HepG2 (cell line): ENCODE measurements around the gene CNGA1. TPM values are rescaled to one million over a fixed set of nuclear protein-coding genes. Genes with fewer than 3 reads are reported as not detected.

Experiments
- BHLHE40 ChIP-seq: IDR thresholded peaks from 2 replicates; pipeline ENCODE4 v1.6.1; 2011; ENCODE audit warnings: low read length, improper control_type of control experiment
- CHCHD3 ChIP-seq: sonication (generic); formaldehyde crosslinking; IDR thresholded peaks from 2 replicates; pipeline ENCODE4 v1.8.0; 2022; ENCODE audit warnings: mild to moderate bottlenecking, missing genetic modification reagents, moderate library complexity
- FOXO1 ChIP-seq: sonication (generic); formaldehyde crosslinking; IDR thresholded peaks from 2 replicates; pipeline ENCODE4 v1.4.0; 2020; ENCODE audit warnings: missing genetic modification reagents
- GTF2F1 ChIP-seq: fragments of 150-350 bp; IDR thresholded peaks from 2 replicates; pipeline ENCODE4 v1.6.1; 2014; ENCODE audit warnings: low read length
- JARID2 ChIP-seq: sonication (generic); formaldehyde crosslinking; IDR thresholded peaks from 2 replicates; pipeline ENCODE4 v1.8.1; 2023; ENCODE audit warnings: missing genetic modification reagents, inconsistent platforms; ENCODE audit not compliant: insufficient replicate concordance
- KAT2B ChIP-seq: fragments of 150-350 bp; IDR thresholded peaks from 2 replicates; pipeline ENCODE4 v1.6.1; 2014; ENCODE audit warnings: low read depth, low read length, borderline replicate concordance
- KLF16 ChIP-seq, 2 experiments: sonication (generic) in 1 of 2; formaldehyde crosslinking in 1 of 2; IDR thresholded peaks; 2 replicates each; pipeline versions ENCODE4 v1.6.1 to v1.8.0; 2016 to 2023; ENCODE audit warnings: missing genetic modification reagents in 2 of 2, missing compliant biosample characterization in 1 of 2
- KLF6 ChIP-seq: IDR thresholded peaks from 2 replicates; pipeline ENCODE4 v1.8.0; 2016; ENCODE audit warnings: missing biosample characterization, missing genetic modification reagents
- MYNN ChIP-seq: sonication (generic); formaldehyde crosslinking; IDR thresholded peaks from 2 replicates; pipeline ENCODE4 v1.4.0; 2020; ENCODE audit warnings: mild to moderate bottlenecking, low read depth, missing genetic modification reagents
- NRL ChIP-seq: sonication (generic); formaldehyde crosslinking; IDR thresholded peaks from 2 replicates; pipeline ENCODE4 v1.5.0; 2020; ENCODE audit warnings: missing genetic modification reagents, mild to moderate bottlenecking, moderate library complexity, borderline replicate concordance
- PAWR ChIP-seq: sonication (generic); formaldehyde crosslinking; IDR thresholded peaks from 2 replicates; pipeline ENCODE4 v1.4.0; 2020; ENCODE audit warnings: missing genetic modification reagents, mild to moderate bottlenecking, borderline replicate concordance
- SIX4 ChIP-seq: sonication (generic); formaldehyde crosslinking; IDR thresholded peaks from 2 replicates; pipeline ENCODE4 v1.4.0; 2020; ENCODE audit warnings: missing genetic modification reagents
- STAT5B ChIP-seq: sonication (generic); formaldehyde crosslinking; IDR thresholded peaks from 2 replicates; pipeline ENCODE4 v1.4.0; 2020; ENCODE audit warnings: missing genetic modification reagents
- TBL1XR1 ChIP-seq: fragments of 150-350 bp; IDR thresholded peaks from 2 replicates; pipeline ENCODE4 v1.6.1; 2014; ENCODE audit warnings: borderline replicate concordance, low read length; ENCODE audit not compliant: partially characterized antibody
- ZFP62 ChIP-seq: sonication (generic); formaldehyde crosslinking; IDR thresholded peaks from 2 replicates; pipeline ENCODE4 v1.4.0; 2020; ENCODE audit warnings: missing genetic modification reagents
- ZNF350 ChIP-seq: sonication (generic); formaldehyde crosslinking; IDR thresholded peaks from 2 replicates; pipeline ENCODE4 v1.4.0; 2020; ENCODE audit warnings: mild to moderate bottlenecking, low read depth, missing genetic modification reagents, borderline replicate concordance
- ZNF569 ChIP-seq: sonication (generic); formaldehyde crosslinking; IDR thresholded peaks from 2 replicates; pipeline ENCODE4 v1.5.0; 2020; ENCODE audit warnings: mild to moderate bottlenecking, missing genetic modification reagents, moderate library complexity, borderline replicate concordance
- ZNF614 ChIP-seq: IDR thresholded peaks from 2 replicates; pipeline ENCODE4 v1.6.1; 2018; ENCODE audit warnings: missing biosample characterization, missing genetic modification reagents, inconsistent platforms, borderline replicate concordance
- ZNF75D ChIP-seq: sonication (generic); formaldehyde crosslinking; IDR thresholded peaks from 2 replicates; pipeline ENCODE4 v1.8.1; 2023; ENCODE audit warnings: missing genetic modification reagents, mild to moderate bottlenecking, borderline replicate concordance
- ZNF772 ChIP-seq: sonication (generic); formaldehyde crosslinking; IDR thresholded peaks from 2 replicates; pipeline ENCODE4 v1.5.0; 2020; ENCODE audit warnings: mild to moderate bottlenecking, missing genetic modification reagents
- polyA plus RNA-seq, 8 experiments: library from polyadenylated mRNA; depleted of rRNA in 3 of 8; stranded (reverse) in 7 of 8; unstranded in 1 of 8; fragments of >200 nt; fragmentation: Illumina TruSeq in 4 of 8; extraction: Trizol in 4 of 8; gene quantifications; 2 replicates each; pipeline versions ENCODE4 v1.2.1 to v1.2.3, GENCODE V29; 2011 to 2016; ENCODE audit warnings: low read depth in 4 of 8, missing spikeins in 1 of 8, mixed read lengths in 1 of 8; ENCODE audit not compliant: insufficient read depth in 1 of 8
- total RNA-seq, 5 experiments: library from RNA; depleted of rRNA; stranded (reverse); fragments of >200 nt; fragmentation: Illumina TruSeq; extraction: Trizol; gene quantifications; 2 replicates each; pipeline ENCODE4 v1.2.3, GENCODE V29; 2016; ENCODE audit warnings: low read depth in 1 of 5
- TF ChIP-seq, protein P1 (sequence below): sonication (generic); formaldehyde crosslinking; IDR thresholded peaks from 2 replicates; pipeline ENCODE4 v1.5.0; 2020; ENCODE audit warnings: missing genetic modification reagents
- TF ChIP-seq, protein P2 (sequence below): sonication (generic); formaldehyde crosslinking; IDR thresholded peaks from 2 replicates; pipeline ENCODE4 v1.4.0; 2020; ENCODE audit warnings: mild to moderate bottlenecking, missing genetic modification reagents, borderline replicate concordance
- TF ChIP-seq, protein P3 (sequence below): sonication (generic); formaldehyde crosslinking; IDR thresholded peaks from 2 replicates; pipeline ENCODE4 v1.8.1; 2023; ENCODE audit warnings: mild to moderate bottlenecking, inconsistent platforms, moderate library complexity, missing genetic modification reagents, borderline replicate concordance

Gene CNGA1
- total and polyA plus RNA-seq, 2 of the 13 experiments (the other 11 are each of a cell fraction or from before 2014, with no cell fraction given): 0.22 to 0.40 TPM

DNA sequence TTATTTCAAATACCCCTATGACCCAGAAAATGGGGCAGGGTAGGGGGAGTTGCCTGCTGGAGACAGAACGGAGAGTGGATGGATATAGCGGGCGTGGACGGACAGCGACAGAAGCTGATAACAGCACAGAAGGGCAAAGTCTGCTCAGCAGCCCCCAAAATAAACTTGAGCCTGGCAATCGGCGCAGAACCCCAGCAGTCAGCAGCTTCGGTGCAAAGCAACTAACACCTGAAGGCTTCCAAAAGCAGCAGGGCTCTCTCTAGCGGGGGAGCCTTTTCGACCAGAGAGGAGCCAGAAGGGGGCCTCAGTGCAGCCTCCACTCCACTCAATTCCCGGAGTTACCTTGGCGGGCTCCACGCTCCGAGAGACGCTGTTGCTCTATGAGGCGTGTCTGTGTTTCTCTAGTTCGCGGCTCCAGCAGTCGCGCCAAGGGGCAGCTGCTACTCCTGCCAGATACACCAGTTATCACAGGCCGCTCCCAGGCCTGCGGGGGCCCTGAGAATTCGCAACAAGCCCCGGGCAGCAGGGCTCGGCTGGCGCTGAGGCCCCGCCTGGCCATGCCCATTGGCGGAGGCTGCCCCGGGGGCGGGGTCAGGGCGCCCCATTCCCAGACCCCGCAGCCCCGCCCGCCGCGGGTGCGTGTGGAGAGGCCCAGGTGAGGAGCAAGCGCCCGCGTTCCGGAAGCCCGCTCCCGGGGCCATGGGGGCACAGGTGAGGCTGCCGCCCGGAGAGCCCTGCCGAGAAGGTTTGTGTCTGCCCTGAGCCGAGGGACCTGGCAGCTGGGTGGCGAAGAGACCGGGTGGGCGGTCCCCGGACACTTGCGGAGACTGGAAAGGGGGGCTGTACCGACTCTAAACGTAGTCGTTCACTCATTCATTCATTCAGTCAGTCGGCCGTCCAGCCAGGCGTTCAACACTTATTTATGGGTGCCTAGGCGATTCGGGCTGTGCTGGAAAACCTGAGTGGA, at the start of gene CNGA1, which contains the start of gene NIPAL1 (continued):
- TF ChIP-seq, protein P1, sequence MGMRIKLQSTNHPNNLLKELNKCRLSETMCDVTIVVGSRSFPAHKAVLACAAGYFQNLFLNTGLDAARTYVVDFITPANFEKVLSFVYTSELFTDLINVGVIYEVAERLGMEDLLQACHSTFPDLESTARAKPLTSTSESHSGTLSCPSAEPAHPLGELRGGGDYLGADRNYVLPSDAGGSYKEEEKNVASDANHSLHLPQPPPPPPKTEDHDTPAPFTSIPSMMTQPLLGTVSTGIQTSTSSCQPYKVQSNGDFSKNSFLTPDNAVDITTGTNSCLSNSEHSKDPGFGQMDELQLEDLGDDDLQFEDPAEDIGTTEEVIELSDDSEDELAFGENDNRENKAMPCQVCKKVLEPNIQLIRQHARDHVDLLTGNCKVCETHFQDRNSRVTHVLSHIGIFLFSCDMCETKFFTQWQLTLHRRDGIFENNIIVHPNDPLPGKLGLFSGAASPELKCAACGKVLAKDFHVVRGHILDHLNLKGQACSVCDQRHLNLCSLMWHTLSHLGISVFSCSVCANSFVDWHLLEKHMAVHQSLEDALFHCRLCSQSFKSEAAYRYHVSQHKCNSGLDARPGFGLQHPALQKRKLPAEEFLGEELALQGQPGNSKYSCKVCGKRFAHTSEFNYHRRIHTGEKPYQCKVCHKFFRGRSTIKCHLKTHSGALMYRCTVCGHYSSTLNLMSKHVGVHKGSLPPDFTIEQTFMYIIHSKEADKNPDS: no peak
- TF ChIP-seq ZNF75D (CRISPR knock-in tag): no peak
- no peak for TF ChIP-seq SIX4 (CRISPR knock-in tag)
- peak; percentile 43; the same call in 1 of the 2 replicates for TF ChIP-seq KLF6 (CRISPR knock-in tag)
- TF ChIP-seq TBL1XR1: no peak
- no peak for TF ChIP-seq STAT5B (CRISPR knock-in tag)
- TF ChIP-seq FOXO1 (CRISPR knock-in tag): no peak
- 0 out of 2 replicates have a peak, but pooled peaks have one; percentile 19 for TF ChIP-seq ZNF772 (CRISPR knock-in tag)
- TF ChIP-seq, protein P2, sequence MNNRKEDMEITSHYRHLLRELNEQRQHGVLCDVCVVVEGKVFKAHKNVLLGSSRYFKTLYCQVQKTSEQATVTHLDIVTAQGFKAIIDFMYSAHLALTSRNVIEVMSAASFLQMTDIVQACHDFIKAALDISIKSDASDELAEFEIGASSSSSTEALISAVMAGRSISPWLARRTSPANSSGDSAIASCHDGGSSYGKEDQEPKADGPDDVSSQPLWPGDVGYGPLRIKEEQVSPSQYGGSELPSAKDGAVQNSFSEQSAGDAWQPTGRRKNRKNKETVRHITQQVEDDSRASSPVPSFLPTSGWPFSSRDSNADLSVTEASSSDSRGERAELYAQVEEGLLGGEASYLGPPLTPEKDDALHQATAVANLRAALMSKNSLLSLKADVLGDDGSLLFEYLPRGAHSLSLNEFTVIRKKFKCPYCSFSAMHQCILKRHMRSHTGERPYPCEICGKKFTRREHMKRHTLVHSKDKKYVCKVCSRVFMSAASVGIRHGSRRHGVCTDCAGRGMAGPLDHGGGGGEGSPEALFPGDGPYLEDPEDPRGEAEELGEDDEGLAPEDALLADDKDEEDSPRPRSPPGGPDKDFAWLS: no peak
- peak in 1 of 2 experiments; percentile 71; a peak in 2 of 4 replicates for TF ChIP-seq KLF16 (CRISPR knock-in tag; IDR thresholded peaks at IDR 0.05)
- TF ChIP-seq ZFP62 (CRISPR knock-in tag): no peak
- TF ChIP-seq JARID2 (CRISPR knock-in tag): no peak
- no peak for TF ChIP-seq ZNF569
- TF ChIP-seq, protein P3, sequence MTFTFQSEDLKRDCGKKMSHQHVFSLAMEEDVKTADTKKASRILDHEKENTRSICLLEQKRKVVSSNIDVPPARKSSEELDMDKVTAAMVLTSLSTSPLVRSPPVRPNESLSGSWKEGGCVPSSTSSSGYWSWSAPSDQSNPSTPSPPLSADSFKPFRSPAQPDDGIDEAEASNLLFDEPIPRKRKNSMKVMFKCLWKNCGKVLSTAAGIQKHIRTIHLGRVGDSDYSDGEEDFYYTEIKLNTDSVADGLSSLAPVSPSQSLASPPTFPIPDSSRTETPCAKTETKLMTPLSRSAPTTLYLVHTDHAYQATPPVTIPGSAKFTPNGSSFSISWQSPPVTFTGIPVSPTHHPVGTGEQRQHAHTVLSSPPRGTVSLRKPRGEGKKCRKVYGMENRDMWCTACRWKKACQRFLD (CRISPR knock-in tag): no peak
- TF ChIP-seq BHLHE40: no peak
- TF ChIP-seq NRL: no peak
- no peak for TF ChIP-seq KAT2B
- no peak for TF ChIP-seq PAWR (CRISPR knock-in tag)
- TF ChIP-seq ZNF614 (CRISPR knock-in tag): no peak
- TF ChIP-seq ZNF350 (CRISPR knock-in tag): no peak
- 0 out of 2 replicates have a peak, but pooled peaks have one; percentile 29 for TF ChIP-seq CHCHD3 (CRISPR knock-in tag)
- TF ChIP-seq MYNN (CRISPR knock-in tag): no peak
- TF ChIP-seq GTF2F1: no peak
